T-helper 17 cell (primary cell): ENCODE data around the gene TSPAN2. TPM values are rescaled to one million over a fixed set of nuclear protein-coding genes. Genes with fewer than 3 reads are reported as not detected.

Experiments
- ATAC-seq: fragments of 150-1000 bp; cut with Tn5 transposase; 2 replicates; pipeline ENCODE4 v1.10.0; 2021; ENCODE audit warnings: mild to moderate bottlenecking, moderate library complexity
- DNase-seq, 3 donors: peaks; one replicate each; pipeline versions ENCODE4 v3.0.0 to v3.0.0-alpha.2; 2020 to 2021
- H3K9me3 ChIP-seq: one replicate; pipeline ENCODE4 v1.7.0; 2013; ENCODE audit warnings: low read length, mild to moderate bottlenecking; ENCODE audit not compliant: control insufficient read depth, poor library complexity, severe bottlenecking
- H3K27ac Mint-ChIP-seq: one replicate; pipeline ENCODE4 v1.8.0; 2022; ENCODE audit warnings: mild to moderate bottlenecking, moderate library complexity, mixed read lengths
- H3K27me3 Mint-ChIP-seq: one replicate; pipeline ENCODE4 v1.8.0; 2022; ENCODE audit warnings: mixed read lengths
- H3K36me3 Mint-ChIP-seq: one replicate; pipeline ENCODE4 v1.8.0; 2022; ENCODE audit warnings: low read depth, mixed read lengths
- H3K4me1 Mint-ChIP-seq: one replicate; pipeline ENCODE4 v1.8.0; 2022; ENCODE audit warnings: mild to moderate bottlenecking, mixed read lengths
- H3K4me3 Mint-ChIP-seq: one replicate; pipeline ENCODE4 v1.8.0; 2022; ENCODE audit warnings: mild to moderate bottlenecking, moderate library complexity, mixed read lengths
- total RNA-seq, 4 donors: library from RNA in 2 of 4; stranded (reverse) in 2 of 4; gene quantifications; one replicate each; pipeline ENCODE4 v1.2.3 and lab custom pipeline; 2022 to 2026

TSPAN2 gene
- total RNA-seq (10 to 100 TPM in 1 of 2 donors, 1 to 10 TPM in 1; 9.2 to 14.2 TPM), total RNA-seq (lab: John Stamatoyannopoulos, UW) (10.5 to 23.5 reads per million in 2 donors)

- H3K4me1 Mint-ChIP-seq: peaks cover 46% of the 10 kb centered on the region
- ATAC-seq (peak; percentile 81), DNase-seq (peak; percentile 51 to 73 (median 68))
- H3K4me3 Mint-ChIP-seq: peak within 1 kb of the TSS; percentile 87
- no peaks in the 10 kb centered on the region for H3K9me3 ChIP-seq
- no peaks in the 10 kb centered on the region for H3K27me3 Mint-ChIP-seq
- no peaks in the 10 kb centered on the region for H3K36me3 Mint-ChIP-seq
- H3K27ac Mint-ChIP-seq: peak within 1 kb of the TSS; percentile 91
Measured at GRCh38 chr1:115089420-115090185, at the start of gene TSPAN2. Gene TSPAN2, minus strand, starts transcription at chr1:115089503. Its CDS starts 71 bp downstream, at chr1:115089432.

GRCh38 chr1:115138973-115139372, 49.7 kb upstream of the TSPAN2 start:
- H3K27me3 Mint-ChIP-seq: peaks cover 72% of the 10 kb centered on the region
- ATAC-seq (peak; percentile 95), DNase-seq (peak; percentile 21 to 53 (median 40))
- no peaks in the 10 kb centered on the region for H3K9me3 ChIP-seq
- H3K27ac Mint-ChIP-seq: no peak overlapping the region
- peaks cover 12% of the 10 kb centered on the region for H3K4me1 Mint-ChIP-seq
- H3K4me3 Mint-ChIP-seq: peak overlapping the region; percentile 59
- H3K36me3 Mint-ChIP-seq: no peaks in the 10 kb centered on the region

- H3K27ac Mint-ChIP-seq: peak overlapping the region; percentile 34
- H3K4me1 Mint-ChIP-seq: peaks cover 10% of the 10 kb centered on the region
- no peak for ATAC-seq
- no peaks in the 10 kb centered on the region for H3K9me3 ChIP-seq
- H3K27me3 Mint-ChIP-seq: peaks cover 72% of the 10 kb centered on the region
- no peak for DNase-seq
- no peak overlapping the region for H3K4me3 Mint-ChIP-seq
- H3K36me3 Mint-ChIP-seq: no peaks in the 10 kb centered on the region
Measured at GRCh38 chr1:115138271-115138670, 49.0 kb upstream of the TSPAN2 start.

GRCh38 chr1:115137191-115137590, 47.9 kb upstream of the TSPAN2 start:
- DNase-seq (no peak), ATAC-seq (no peak)
- Mint-ChIP-seq H3K4me3 (no peak overlapping the region), H3K27me3 (peaks cover 66% of the 10 kb centered on the region), H3K36me3 (no peaks in the 10 kb centered on the region), H3K4me1 (peaks cover 10% of the 10 kb centered on the region), H3K27ac (no peak overlapping the region)
- H3K9me3 ChIP-seq: no peaks in the 10 kb centered on the region

GRCh38 chr1:115136706-115137105, 47.4 kb upstream of the TSPAN2 start:
- no peaks in the 10 kb centered on the region for H3K36me3 Mint-ChIP-seq

GRCh38 chr1:115136106-115136505, 46.8 kb upstream of the TSPAN2 start:
- H3K36me3 Mint-ChIP-seq: no peaks in the 10 kb centered on the region
- no peaks in the 10 kb centered on the region for H3K9me3 ChIP-seq
- DNase-seq (no peak), ATAC-seq (no peak)
- H3K4me3 Mint-ChIP-seq: no peak overlapping the region
- peaks cover 10% of the 10 kb centered on the region for H3K4me1 Mint-ChIP-seq
- peaks cover 59% of the 10 kb centered on the region for H3K27me3 Mint-ChIP-seq
- no peak overlapping the region for H3K27ac Mint-ChIP-seq

More at GRCh38 chr1:115136706-115137105, 47.4 kb upstream of the TSPAN2 start:
- Mint-ChIP-seq H3K27me3 (peaks cover 62% of the 10 kb centered on the region), H3K4me1 (peaks cover 10% of the 10 kb centered on the region), H3K27ac (no peak overlapping the region), H3K4me3 (no peak overlapping the region)
- DNase-seq (no peak), ATAC-seq (no peak)
- H3K9me3 ChIP-seq: no peaks in the 10 kb centered on the region

GRCh38 chr1:115135681-115136080, 46.4 kb upstream of the TSPAN2 start:
- DNase-seq (no peak), ATAC-seq (no peak)
- no peaks in the 10 kb centered on the region for H3K36me3 Mint-ChIP-seq
- H3K27me3 Mint-ChIP-seq: peaks cover 57% of the 10 kb centered on the region
- H3K4me3 Mint-ChIP-seq: no peak overlapping the region
- no peak overlapping the region for H3K27ac Mint-ChIP-seq
- H3K9me3 ChIP-seq: no peaks in the 10 kb centered on the region
- peaks cover 10% of the 10 kb centered on the region for H3K4me1 Mint-ChIP-seq

- peaks cover 55% of the 10 kb centered on the region for H3K27me3 Mint-ChIP-seq
- ATAC-seq (no peak), DNase-seq (no peak)
- H3K36me3 Mint-ChIP-seq: no peaks in the 10 kb centered on the region
- no peak overlapping the region for H3K4me3 Mint-ChIP-seq
- peaks cover 10% of the 10 kb centered on the region for H3K4me1 Mint-ChIP-seq
- no peaks in the 10 kb centered on the region for H3K9me3 ChIP-seq
- no peak overlapping the region for H3K27ac Mint-ChIP-seq
Measured at GRCh38 chr1:115134850-115135480, 45.7 kb upstream of the TSPAN2 start.

GRCh38 chr1:115134231-115134630, 44.9 kb upstream of the TSPAN2 start:
- Mint-ChIP-seq H3K36me3 (no peaks in the 10 kb centered on the region), H3K4me3 (no peak overlapping the region), H3K27me3 (peaks cover 49% of the 10 kb centered on the region), H3K27ac (no peak overlapping the region), H3K4me1 (peaks cover 8% of the 10 kb centered on the region)
- ATAC-seq (no peak), DNase-seq (no peak)
- no peaks in the 10 kb centered on the region for H3K9me3 ChIP-seq

- H3K27ac Mint-ChIP-seq: no peak overlapping the region
- no peaks in the 10 kb centered on the region for H3K9me3 ChIP-seq
- ATAC-seq (no peak), DNase-seq (no peak)
- H3K4me1 Mint-ChIP-seq: peaks cover 2% of the 10 kb centered on the region
- no peaks in the 10 kb centered on the region for H3K36me3 Mint-ChIP-seq
- H3K27me3 Mint-ChIP-seq: peaks cover 41% of the 10 kb centered on the region
- H3K4me3 Mint-ChIP-seq: no peak overlapping the region
Measured at GRCh38 chr1:115133440-115133839, 44.1 kb upstream of the TSPAN2 start.

- ATAC-seq (no peak), DNase-seq (no peak)
- Mint-ChIP-seq H3K36me3 (no peaks in the 10 kb centered on the region), H3K27ac (no peak overlapping the region), H3K4me3 (no peak overlapping the region), H3K27me3 (peaks cover 26% of the 10 kb centered on the region), H3K4me1 (peaks cover 5% of the 10 kb centered on the region)
- no peaks in the 10 kb centered on the region for H3K9me3 ChIP-seq
Measured at GRCh38 chr1:115130786-115131185, 41.5 kb upstream of the TSPAN2 start.

- Mint-ChIP-seq H3K4me1 (peaks cover 2% of the 10 kb centered on the region), H3K27ac (no peak overlapping the region), H3K4me3 (no peak overlapping the region), H3K27me3 (peaks cover 19% of the 10 kb centered on the region), H3K36me3 (no peaks in the 10 kb centered on the region)
- H3K9me3 ChIP-seq: no peaks in the 10 kb centered on the region
- ATAC-seq: no peak
- DNase-seq: no peak
Measured at GRCh38 chr1:115129071-115129640, 39.9 kb upstream of the TSPAN2 start.

GRCh38 chr1:115127539-115127938, 38.2 kb upstream of the TSPAN2 start:
- no peak for DNase-seq
- Mint-ChIP-seq H3K27ac (no peak overlapping the region), H3K4me3 (no peak overlapping the region), H3K4me1 (peaks cover 2% of the 10 kb centered on the region), H3K36me3 (peaks cover 2% of the 10 kb centered on the region), H3K27me3 (peaks cover 12% of the 10 kb centered on the region)
- no peaks in the 10 kb centered on the region for H3K9me3 ChIP-seq
- ATAC-seq: no peak
